Measurements from ENCODE around the gene SERPING1.
A peak's percentile ranks its signal among the peaks of the same experiment; 100 is the strongest.

Gene SERPING1

GRCh38 chr11:57597461-57597915 lies at the start of gene SERPING1:
Gene SERPING1 (plus strand): TSS chr11:57597685. CDS start chr11:57598271, 586 bp downstream.
- DNase-seq: no peak

GRCh38 chr11:57547854-57548377 lies 49.6 kb upstream of the SERPING1 start:
- DNase-seq: no peak

GRCh38 chr11:57549983-57550382 lies 47.5 kb upstream of the SERPING1 start:
- no peak for DNase-seq

GRCh38 chr11:57551941-57552340 lies 45.5 kb upstream of the SERPING1 start:
- no peak for DNase-seq

- DNase-seq: no peak
Observed at GRCh38 chr11:57552479-57552878, 45.0 kb upstream of the SERPING1 start.

- DNase-seq: no peak
Observed at GRCh38 chr11:57555393-57555792, 42.1 kb upstream of the SERPING1 start.

GRCh38 chr11:57556041-57556440 lies 41.4 kb upstream of the SERPING1 start:
- no peak for DNase-seq

GRCh38 chr11:57560146-57560545 lies 37.3 kb upstream of the SERPING1 start:
- no peak for DNase-seq

- no peak for DNase-seq
Observed at GRCh38 chr11:57562596-57562995, 34.9 kb upstream of the SERPING1 start.

- DNase-seq: no peak
Observed at GRCh38 chr11:57566005-57566904, 31.2 kb upstream of the SERPING1 start.

GRCh38 chr11:57566905-57567514 lies 30.5 kb upstream of the SERPING1 start:
- DNase-seq: no peak

GRCh38 chr11:57567515-57568329 lies 29.8 kb upstream of the SERPING1 start, which contains the start of gene UBE2L6:
Gene UBE2L6 (minus strand): TSS chr11:57567672. CDS start chr11:57567611, 61 bp downstream.
- no peak for DNase-seq

- peak; percentile 51 for DNase-seq
Observed at GRCh38 chr11:57568330-57568766, 29.1 kb upstream of the SERPING1 start.

GRCh38 chr11:57571606-57572005 lies 25.9 kb upstream of the SERPING1 start:
- no peak for DNase-seq

- no peak for DNase-seq
Observed at GRCh38 chr11:57574061-57574460, 23.4 kb upstream of the SERPING1 start.

GRCh38 chr11:57584341-57584740 lies 13.1 kb upstream of the SERPING1 start:
- DNase-seq: no peak

- DNase-seq: no peak
Observed at GRCh38 chr11:57585301-57585700, 12.2 kb upstream of the SERPING1 start.

- DNase-seq: no peak
Observed at GRCh38 chr11:57586711-57587245, 10.7 kb upstream of the SERPING1 start.

- DNase-seq: no peak
Observed at GRCh38 chr11:57588046-57588710, 9.3 kb upstream of the SERPING1 start.

GRCh38 chr11:57596266-57596885 lies 1.1 kb upstream of the SERPING1 start:
- no peak for DNase-seq
